SK-MEL-5 (cell line): ENCODE data around the gene CYB5A. TPM values are rescaled to one million over a fixed set of nuclear protein-coding genes. Genes with fewer than 3 reads are reported as not detected.

Source experiments
- DNase-seq: peaks from one replicate; pipeline ENCODE4 v3.0.0-alpha.2; 2016; ENCODE audit warnings: low read depth, low spot score
- in situ Hi-C: cut with HindIII; loops from 2 replicates; pipeline ENCODE4 v1.10.0; 2016; ENCODE audit warnings: low sequenced_read_pairs, high pct_unique_total_duplicates, low pct_unique_long_range_greater_than_20kb
- total RNA-seq: library from RNA; depleted of rRNA; stranded (reverse); fragments of >200 nt; shearing (Covaris generic); gene quantifications from 2 replicates; pipeline ENCODE4 v1.2.3, GENCODE V29; 2014

The CYB5A gene
- total RNA-seq, 1 experiment from 2014 or later = 46.9 TPM

DNA sequence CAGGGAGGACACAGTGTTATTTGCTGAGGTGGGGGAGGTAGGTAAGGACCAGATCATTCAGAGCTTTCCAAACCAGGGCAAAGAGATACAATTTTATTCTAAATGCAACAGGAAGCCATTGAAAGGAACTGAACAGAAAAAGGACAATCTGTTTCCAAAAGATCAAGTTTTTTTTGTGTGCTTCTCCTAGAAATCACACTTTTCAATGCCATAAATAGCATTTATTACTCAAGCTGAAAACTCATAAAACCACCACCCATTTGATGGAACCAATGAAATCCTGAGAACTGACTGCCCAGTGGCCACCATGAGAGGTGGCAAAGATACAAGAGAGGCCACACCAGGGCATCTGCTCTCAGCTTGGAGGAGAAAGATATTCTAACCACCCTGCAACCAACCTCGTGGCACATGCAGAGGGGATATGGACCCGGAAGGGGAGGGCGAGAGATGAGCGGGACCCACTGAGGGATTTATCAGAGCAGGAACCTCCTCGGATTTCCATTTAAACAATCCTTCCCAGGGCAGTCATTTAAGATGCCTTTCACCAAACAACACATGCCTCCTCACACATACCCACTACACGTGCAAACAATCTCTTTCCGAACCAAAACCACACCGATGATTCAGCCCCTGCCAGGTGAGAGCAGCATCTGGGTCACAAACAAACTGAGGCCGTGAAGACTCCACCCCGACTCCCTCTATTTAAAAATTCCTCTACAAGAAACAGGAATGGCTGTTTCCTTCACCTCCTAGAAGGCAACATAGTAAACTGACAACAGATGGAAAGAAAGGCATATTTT, 8.8 kb downstream of the CYB5A start:
- DNase-seq = no peak
- in situ Hi-C loops = no loop called here

DNA sequence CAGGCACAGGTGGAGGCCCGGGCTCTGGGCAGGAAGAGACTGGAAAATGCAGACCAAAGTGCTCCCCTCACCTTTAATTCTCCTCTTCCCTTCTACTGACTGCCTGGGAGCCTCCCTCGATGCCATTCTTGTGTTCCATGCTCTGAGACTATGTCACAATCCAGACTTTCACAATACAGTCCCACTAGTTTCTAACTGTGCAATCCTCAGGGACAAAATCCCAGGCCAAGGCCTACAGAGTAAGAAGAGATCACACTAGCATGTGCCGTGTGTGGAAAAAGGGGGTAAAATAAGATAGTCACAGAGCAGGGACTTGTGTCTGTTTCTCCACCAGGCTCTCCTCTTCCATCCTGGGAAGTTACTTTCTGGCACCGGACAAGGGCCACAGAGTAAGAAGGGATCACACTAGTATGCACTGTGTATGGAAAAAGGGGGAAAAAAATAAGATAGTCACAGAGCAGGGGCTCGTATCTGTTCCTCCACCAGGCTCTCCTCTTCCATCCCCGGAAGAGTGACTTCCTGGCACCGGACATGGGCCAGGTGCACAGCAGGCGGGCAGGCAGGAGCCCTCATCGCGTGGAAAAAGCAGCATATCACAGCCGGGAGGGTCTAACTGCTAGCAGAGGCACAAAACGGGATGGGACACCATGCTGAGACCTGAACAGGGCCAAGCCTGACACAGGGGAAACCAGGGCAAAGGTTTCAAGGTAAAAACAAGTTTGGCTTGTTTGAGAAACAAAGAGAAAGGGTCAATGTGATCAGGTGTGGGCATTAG, 9.6 kb downstream of the CYB5A start:
- no peak for DNase-seq
- in situ Hi-C loops = no loop called here

DNA sequence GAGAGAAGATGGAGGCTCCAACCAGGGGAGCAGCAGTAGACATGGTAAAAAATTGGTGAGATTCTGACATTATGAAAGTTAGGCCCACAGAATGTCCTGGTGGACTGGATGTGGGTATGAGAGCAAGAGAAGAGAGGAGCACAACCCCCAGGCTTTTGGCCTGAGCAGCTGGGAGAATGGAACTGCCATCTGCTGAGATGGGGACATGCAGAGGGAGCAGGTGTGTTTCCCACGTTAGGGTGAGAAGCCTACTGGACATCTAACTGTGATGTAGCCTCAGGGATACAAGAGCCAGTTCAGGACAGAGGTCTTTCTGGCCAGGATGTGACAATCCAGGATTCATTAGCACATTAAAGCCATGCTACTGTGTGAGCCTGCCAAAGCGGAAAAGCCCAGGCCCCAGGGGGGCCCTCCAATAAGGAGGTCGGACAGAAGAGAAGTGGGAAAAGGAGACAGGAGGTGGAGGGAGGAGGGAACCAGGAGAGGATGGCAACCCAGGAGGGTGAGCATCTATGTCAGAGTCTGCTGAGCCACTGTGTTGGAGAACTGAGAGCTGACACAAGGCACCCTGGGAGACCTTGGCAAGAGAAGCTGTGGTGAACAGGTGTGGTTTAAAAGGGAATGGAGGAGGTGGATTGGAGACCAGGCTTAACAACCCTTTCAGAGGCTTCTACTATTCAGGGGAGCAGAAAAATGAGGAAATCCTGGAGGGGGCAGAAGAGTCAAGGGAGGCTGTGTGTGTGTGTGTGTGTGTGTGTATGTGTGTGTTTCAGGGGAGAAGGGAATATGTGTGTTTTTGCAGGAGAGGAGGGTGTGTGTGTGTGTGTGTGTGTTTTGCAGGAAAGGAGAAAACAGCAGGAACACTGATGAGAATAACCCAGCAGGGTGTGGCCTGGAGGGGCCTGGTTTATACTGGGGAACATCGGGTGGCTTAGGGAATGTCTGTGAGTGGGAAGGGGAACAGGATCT, 10.5 kb downstream of the CYB5A start:
- no peak for DNase-seq
- in situ Hi-C loops = no loop called here

DNA sequence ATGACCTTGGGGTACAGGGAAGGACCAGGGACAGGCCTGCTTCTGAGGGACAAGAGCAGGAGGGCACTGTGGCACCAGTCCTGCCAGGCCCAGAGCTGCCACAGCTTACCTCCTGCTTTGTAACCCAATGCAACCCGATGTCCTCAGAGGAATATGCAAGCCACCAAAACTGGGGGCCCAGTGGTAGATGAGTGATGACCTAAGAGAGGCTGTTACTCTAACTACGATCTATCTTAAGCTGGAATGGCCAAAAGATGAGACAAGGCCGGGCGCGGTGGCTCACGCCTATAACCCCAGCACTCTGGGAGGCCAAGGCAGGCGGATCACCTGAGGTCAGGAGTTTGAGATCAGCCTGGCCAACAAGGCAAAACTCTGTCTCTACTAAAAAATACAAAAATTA, 12.8 kb downstream of the CYB5A start:
- in situ Hi-C loops = no loop called here
- no peak for DNase-seq

DNA sequence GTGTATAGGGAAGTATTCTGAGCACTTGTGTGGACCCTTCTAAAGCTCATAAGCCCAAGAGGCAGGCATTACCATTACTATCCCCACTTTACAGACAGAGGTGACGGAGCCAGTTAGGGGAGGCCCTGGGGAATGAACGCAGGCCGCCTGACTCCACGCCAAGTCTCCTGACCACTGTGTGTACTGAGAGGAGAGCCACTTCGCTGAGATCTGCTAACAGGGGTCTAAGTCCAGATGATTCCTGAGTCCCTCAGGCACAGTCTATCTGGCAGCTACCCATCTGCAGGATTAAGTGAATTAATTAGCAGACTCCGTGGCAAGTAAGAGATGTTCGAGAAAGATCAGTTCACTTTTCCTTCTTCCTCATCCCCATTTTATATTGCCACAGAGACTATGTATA, 13.7 kb downstream of the CYB5A start:
- DNase-seq = no peak
- in situ Hi-C loops = no loop called here

DNA sequence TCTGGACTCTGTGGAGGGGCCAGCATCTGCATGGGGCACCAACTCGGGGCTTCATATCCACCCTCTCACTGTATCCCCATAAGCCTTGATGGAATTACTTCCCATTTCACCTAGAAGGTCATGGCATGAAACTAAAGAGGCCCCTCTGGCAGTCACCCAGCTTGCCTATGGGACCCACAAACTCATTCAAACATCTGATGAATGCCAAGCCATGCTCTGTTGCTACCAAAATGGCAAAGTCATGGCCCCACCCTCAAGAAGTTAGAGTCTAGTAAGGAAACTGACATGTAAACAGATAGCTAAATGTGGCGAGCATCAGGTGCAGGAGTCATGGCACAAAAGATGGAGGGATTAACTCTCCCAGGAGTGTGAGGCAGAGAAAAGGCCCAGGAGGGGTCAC, 14.5 kb downstream of the CYB5A start:
- in situ Hi-C loops = no loop called here
- DNase-seq = no peak

DNA sequence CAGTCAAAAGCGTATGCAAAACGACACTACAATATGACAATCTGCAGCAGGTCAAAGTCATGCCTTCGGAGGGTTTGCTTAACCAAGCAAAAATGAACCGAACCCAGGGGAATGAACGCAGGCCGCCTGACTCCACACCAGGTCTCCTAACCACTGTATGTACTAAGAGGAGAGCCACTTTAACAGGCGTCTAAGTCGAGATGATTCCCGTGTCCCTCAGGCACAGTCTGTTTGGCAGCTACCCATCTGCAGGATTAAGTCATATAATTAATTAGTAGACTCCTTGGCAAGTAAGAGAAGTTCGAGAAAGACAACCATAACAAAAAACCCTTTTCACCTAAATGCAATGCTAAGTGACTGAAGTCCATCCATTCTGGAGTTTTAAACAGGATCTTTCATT, 15.2 kb downstream of the CYB5A start:
- DNase-seq = no peak
- in situ Hi-C loops = no loop called here

DNA sequence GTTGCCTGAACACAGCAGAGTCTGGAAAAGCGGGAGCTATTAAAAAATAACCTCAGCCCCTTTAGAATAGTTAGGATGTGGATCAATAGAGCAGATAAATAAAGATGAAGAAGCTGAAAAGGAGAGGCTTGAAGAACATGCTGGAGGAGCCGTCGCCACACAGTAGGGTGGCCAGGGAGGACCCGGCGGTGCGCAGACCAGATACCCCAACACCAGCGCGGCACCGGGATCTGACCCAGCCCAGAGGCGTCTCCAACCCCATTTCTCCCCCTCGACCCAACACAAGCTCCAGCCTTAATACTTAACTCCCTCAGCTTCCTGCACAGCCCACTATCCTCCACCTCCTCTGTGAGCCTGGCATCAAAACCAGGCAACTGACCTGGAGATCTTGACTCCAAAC, 16.0 kb downstream of the CYB5A start:
- in situ Hi-C loops = no loop called here
- no peak for DNase-seq

DNA sequence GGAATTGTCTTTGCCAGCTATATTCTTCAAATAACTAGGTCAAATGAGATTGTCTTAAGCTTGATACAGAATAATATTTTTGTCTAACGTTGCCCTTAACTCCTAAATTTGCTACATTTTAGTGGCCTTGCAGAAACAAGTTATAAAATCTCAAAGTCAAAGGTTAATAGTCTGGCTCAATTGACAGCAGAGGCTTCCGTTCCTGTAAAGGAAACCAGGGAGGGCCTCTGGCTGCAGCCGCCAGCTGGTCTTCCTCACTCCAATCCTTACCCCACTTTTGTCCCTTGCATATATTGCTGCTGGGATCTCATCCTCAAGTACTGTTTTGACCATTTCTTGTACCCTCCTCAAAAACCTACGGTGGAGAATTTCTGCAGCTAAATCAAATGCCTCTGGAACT, 17.1 kb downstream of the CYB5A start:
- DNase-seq = no peak
- in situ Hi-C loops = no loop called here

DNA sequence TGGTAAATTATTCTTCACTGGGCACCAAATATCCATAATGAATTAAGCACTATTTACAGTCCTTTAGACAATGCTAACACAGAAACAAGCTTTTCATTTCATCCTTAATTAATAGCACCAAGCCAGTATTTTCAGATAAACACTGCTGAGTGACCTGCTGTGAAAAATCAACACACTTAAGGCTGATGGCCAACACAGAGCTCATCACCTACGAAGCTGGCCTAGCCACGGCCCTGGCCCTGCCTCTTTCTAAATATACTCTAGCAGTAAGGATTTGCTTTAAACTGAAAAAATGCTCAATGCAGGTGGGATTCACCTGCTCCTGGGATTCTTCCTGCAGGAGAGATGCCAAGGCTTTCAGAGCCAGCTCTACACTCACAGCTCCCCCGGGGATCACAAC, 18.4 kb downstream of the CYB5A start:
- DNase-seq = no peak
- in situ Hi-C loops = no loop called here

DNA sequence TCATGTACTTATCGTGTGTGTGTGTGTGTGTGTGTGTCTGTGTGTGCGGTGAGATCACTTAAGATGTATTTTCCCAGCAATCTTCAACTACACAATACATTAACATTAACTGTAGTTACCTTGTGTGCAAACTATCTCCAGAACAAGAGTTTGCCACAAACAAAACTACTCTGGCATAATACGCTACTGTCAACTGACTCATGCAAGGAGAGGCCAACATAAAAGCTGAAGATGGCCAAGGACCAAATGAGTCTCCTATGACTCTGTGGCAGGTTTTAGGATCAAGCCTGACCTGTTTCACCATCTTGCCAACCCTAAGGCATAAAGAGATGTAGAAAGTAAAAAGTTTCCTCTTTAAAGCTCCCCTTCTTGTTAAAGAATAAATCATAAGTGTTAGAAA, 20.1 kb downstream of the CYB5A start:
- in situ Hi-C loops = no loop called here
- no peak for DNase-seq

DNA sequence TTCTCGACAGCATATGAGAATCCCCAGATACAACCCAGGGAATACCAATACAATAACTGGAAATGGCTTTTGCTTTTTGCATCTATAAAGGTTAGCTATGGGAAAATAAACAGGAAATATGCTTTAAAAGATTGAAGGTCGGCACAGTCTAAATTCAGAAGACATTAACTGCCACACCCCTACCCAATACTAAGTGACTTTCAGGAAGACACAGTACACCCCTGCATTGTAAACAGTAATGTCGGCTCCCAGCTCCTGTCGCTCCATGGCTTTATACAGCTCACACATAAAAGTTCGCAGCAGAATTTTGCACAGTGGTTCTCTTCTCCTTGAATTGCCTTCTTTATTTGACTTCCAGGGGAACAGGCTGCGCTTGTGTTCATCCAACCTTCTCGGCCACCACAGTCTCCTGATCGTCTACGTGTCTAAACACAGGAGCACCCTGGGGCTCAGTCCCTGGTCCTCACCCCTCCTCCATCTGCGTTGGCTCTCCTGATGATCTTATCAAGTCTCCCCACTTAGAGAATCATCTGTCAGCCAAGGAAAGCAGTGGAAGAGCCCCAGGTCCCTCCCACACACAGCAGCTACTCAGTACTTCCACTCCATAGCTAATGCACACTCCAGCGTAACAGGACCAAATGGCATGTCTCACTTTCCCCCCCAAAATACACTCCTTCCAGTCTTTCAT, 22.7 kb downstream of the CYB5A start:
- in situ Hi-C loops = no loop called here
- DNase-seq = peak; percentile 67

DNA sequence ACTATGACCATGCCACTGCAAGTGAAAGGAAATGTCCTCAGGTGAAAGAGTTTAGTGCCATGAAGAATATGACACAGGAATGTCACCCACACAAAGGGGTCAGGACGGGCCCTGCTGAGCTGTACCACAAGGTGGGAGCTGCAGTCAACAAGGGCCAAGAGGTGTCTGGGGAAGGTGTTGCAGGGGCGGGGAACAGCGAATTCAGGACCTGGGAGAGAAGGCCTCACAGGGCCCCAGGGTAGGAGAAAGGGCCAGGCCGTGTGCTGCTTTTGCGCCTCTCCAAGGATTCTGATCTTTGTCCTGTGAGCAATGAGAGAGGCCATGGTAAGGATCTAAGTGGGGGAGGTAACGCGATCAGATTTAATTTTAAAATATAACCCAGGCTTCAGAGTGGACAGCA, 23.6 kb downstream of the CYB5A start:
- in situ Hi-C loops = no loop called here
- DNase-seq = no peak

DNA sequence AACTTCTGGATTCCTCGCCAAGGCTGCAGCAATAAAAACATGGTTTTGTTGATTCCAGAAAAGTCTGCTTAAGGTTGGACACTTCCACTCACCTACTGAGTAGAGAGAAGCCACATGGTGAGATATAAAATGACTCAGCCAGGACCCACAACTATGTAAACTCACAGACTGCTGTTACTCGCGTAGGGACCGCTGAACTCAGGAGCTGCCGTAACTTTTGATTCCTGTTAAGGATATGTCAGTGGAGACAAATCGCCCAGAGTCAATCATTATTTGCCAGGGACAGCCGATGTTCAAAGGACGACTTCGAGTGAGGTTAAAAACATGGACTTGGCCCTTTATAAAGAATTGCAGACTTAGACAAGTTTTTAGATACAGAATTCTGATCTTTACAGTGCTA, 25.6 kb downstream of the CYB5A start:
- in situ Hi-C loops = no loop called here
- DNase-seq = no peak

DNA sequence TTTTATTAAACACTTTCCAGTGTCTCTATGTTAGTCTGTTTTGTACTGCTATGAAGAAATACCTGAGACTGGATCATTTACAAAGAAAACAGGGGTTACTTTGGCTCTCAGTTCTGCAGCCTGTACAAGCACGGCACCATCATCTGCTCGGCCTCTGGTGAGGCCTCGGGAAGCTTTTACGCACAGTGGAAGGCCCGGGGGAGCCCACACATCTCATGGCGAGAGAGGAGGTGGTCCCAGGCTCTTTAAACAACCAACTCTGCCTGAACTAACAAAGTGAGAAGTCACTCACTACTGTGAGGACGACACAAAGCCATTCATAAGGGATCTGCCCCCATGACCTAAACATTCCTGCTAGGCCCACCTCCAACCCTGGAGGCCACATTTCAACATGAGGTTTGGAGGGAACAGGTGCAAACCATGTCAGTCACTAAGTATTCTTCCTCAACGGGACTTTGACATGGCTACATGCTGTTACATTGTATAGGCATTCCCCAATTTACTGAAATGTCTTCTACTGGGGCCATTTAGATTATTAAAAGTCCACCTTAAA, 26.1 kb downstream of the CYB5A start:
- in situ Hi-C loops = no loop called here
- DNase-seq = no peak

DNA sequence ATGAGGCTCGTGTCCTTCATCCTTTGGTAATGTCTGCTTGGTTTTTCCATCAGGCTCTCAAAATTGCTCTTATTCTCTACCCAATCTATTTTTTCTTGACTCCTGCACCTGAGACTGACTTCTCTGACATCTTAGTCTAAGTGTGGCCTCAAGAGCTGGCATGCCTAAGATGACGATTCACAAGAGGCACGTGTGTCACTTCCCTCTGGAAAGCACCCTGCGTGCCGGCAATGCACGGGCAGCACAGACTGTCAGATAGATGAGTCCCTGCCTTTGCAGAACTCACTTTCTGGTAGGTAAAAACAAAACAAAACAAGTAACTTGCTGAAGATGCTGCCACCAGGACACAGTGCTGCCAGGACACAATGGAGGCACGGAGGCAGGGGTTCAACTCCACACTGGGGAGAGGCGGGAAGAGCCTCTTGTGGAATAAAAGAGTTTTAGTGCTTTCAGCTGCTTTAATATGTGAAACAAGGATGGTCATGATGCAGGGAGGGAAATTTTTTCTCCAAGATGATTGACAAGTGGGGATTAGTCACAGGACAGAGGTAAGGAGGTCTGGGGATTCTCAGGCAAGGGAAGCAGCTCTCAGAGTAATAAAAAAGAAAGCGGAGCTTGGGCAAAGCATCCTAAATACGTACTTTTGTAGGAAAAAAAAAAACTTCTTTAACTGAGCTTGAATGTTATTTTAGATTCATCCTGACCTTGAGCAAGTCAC, 27.3 kb downstream of the CYB5A start:
- in situ Hi-C loops = no loop called here
- no peak for DNase-seq
